Kidney epithelial cell (primary cell): Measurements from ENCODE around the gene UNC45B. TPM values are rescaled to one million over a fixed set of nuclear protein-coding genes. Genes with fewer than 3 reads are reported as not detected.
"Not testable (repeated sequence)": the region's sequence is repeated elsewhere in the genome, so short reads cannot be mapped to it uniquely, and the experiment has no call there.

Source experiments
- DNase-seq: peaks from one replicate; pipeline ENCODE4 v3.0.0-alpha.2; 2010; ENCODE audit warnings: low read depth
- H3K27me3 ChIP-seq: 2 replicates; pipeline ENCODE4 v1.6.0; 2011; ENCODE audit warnings: low read length; ENCODE audit not compliant: control insufficient read depth, insufficient read depth
- H3K36me3 ChIP-seq: 2 replicates; pipeline ENCODE4 v1.5.1; 2011; ENCODE audit warnings: low read length; ENCODE audit not compliant: control insufficient read depth, insufficient read depth
- H3K4me3 ChIP-seq: 2 replicates; pipeline ENCODE4 v1.5.1; 2011; ENCODE audit warnings: low read depth, mild to moderate bottlenecking, control low read depth, low read length
- CTCF ChIP-seq: IDR thresholded peaks from 2 replicates; pipeline ENCODE4 v1.5.1; 2011; ENCODE audit warnings: mild to moderate bottlenecking, moderate library complexity, low read length, control low read depth, inconsistent platforms; ENCODE audit not compliant: insufficient read depth, poor library complexity, severe bottlenecking
- total RNA-seq: library from RNA; depleted of rRNA; stranded (reverse); fragments of >200 nt; gene quantifications from 2 replicates; pipeline ENCODE4 v1.2.3, GENCODE V29; 2015

The UNC45B gene
- total RNA-seq, 1 donor from 2014 or later = not detected

- H3K36me3 ChIP-seq = no peaks in the 10 kb centered on the region
- H3K27me3 ChIP-seq = no peaks in the 10 kb centered on the region
- DNase-seq = no peak
- TF ChIP-seq CTCF = no peak
- H3K4me3 ChIP-seq = no peak overlapping the region
Observed at GRCh38 chr17:35218915-35219314, 71.3 kb downstream of the UNC45B start.

GRCh38 chr17:35222452-35222851, 74.8 kb downstream of the UNC45B start:
- H3K27me3 ChIP-seq = no peaks in the 10 kb centered on the region
- TF ChIP-seq CTCF = no peak
- H3K36me3 ChIP-seq = no peaks in the 10 kb centered on the region
- DNase-seq = no peak
- no peak overlapping the region for H3K4me3 ChIP-seq

GRCh38 chr17:35224436-35224835, 76.8 kb downstream of the UNC45B start:
- Histone ChIP-seq H3K4me3 (no peak overlapping the region), H3K27me3 (no peaks in the 10 kb centered on the region), H3K36me3 (no peaks in the 10 kb centered on the region)
- no peak for DNase-seq
- TF ChIP-seq CTCF = no peak

GRCh38 chr17:35227546-35227945, 79.9 kb downstream of the UNC45B start:
- TF ChIP-seq CTCF = no peak
- Histone ChIP-seq H3K4me3 (no peak overlapping the region), H3K27me3 (no peaks in the 10 kb centered on the region), H3K36me3 (no peaks in the 10 kb centered on the region)
- DNase-seq = no peak

- no peak for TF ChIP-seq CTCF
- Histone ChIP-seq H3K36me3 (no peaks in the 10 kb centered on the region), H3K27me3 (no peaks in the 10 kb centered on the region), H3K4me3 (no peak overlapping the region)
- DNase-seq = no peak
Observed at GRCh38 chr17:35229638-35230037, 82.0 kb downstream of the UNC45B start.

GRCh38 chr17:35234315-35234714, 86.7 kb downstream of the UNC45B start:
- not testable (repeated sequence) for DNase-seq, H3K36me3 ChIP-seq, H3K27me3 ChIP-seq, H3K4me3 ChIP-seq
